ENCODE results near the gene OR9Q2.

OR9Q2 gene

GRCh38 chr11:58178444-58178843 lies 10.4 kb upstream of the OR9Q2 start:
- no peak for DNase-seq (ENCODE audit: low read depth)
- no peak for TF ChIP-seq CTCF (IDR thresholded peaks at IDR 0.05; ENCODE audit: insufficient read depth, low read depth, low read length, missing control alignments)
- no peak overlapping the region for H3K4me3 ChIP-seq (ENCODE audit: low read depth, low read length)

GRCh38 chr11:58179648-58180047 lies 9.2 kb upstream of the OR9Q2 start:
- no peak for DNase-seq (ENCODE audit: low read depth)
- no peak for TF ChIP-seq CTCF (IDR thresholded peaks at IDR 0.05; ENCODE audit: insufficient read depth, low read depth, low read length, missing control alignments)
- no peak overlapping the region for H3K4me3 ChIP-seq (ENCODE audit: low read depth, low read length)

GRCh38 chr11:58186938-58187337 lies 1.9 kb upstream of the OR9Q2 start:
- TF ChIP-seq CTCF (IDR thresholded peaks at IDR 0.05; ENCODE audit: insufficient read depth, low read depth, low read length, missing control alignments): no peak
- no peak for DNase-seq (ENCODE audit: low read depth)
- no peak overlapping the region for H3K4me3 ChIP-seq (ENCODE audit: low read depth, low read length)

GRCh38 chr11:58192229-58192628 lies 3.4 kb downstream of the OR9Q2 start:
- no peak overlapping the region for H3K4me3 ChIP-seq (ENCODE audit: low read depth, low read length)
- DNase-seq (ENCODE audit: low read depth): no peak
- TF ChIP-seq CTCF (IDR thresholded peaks at IDR 0.05; ENCODE audit: insufficient read depth, low read depth, low read length, missing control alignments): no peak

- no peak overlapping the region for H3K4me3 ChIP-seq (ENCODE audit: low read depth, low read length)
- TF ChIP-seq CTCF (IDR thresholded peaks at IDR 0.05; ENCODE audit: insufficient read depth, low read depth, low read length, missing control alignments): no peak
- DNase-seq (ENCODE audit: low read depth): no peak
These were observed 4.5 kb downstream of the OR9Q2 start for GRCh38 chr11:58193391-58193790.

- no peak for TF ChIP-seq CTCF (IDR thresholded peaks at IDR 0.05; ENCODE audit: insufficient read depth, low read depth, low read length, missing control alignments)
- H3K4me3 ChIP-seq (ENCODE audit: low read depth, low read length): no peak overlapping the region
- no peak for DNase-seq (ENCODE audit: low read depth)
These were observed 7.1 kb downstream of the OR9Q2 start for GRCh38 chr11:58195939-58196338.

GRCh38 chr11:58199271-58199670 lies 10.4 kb downstream of the OR9Q2 start:
- TF ChIP-seq CTCF (IDR thresholded peaks at IDR 0.05; ENCODE audit: insufficient read depth, low read depth, low read length, missing control alignments): no peak
- DNase-seq (ENCODE audit: low read depth): no peak
- no peak overlapping the region for H3K4me3 ChIP-seq (ENCODE audit: low read depth, low read length)
